HEK293 (cell line): ENCODE data around the gene FILIP1L.

Experiments
- CTCF ChIP-seq: fragments of 450-650 bp; formaldehyde crosslinking; IDR thresholded peaks from 2 replicates; pipeline ENCODE4 v1.5.1; 2016; ENCODE audit warnings: missing biosample characterization, missing genetic modification characterization
- KLF9 ChIP-seq: fragments of 450-650 bp; formaldehyde crosslinking; IDR thresholded peaks from 2 replicates; pipeline ENCODE4 v1.5.1; 2016; ENCODE audit warnings: missing biosample characterization, missing genetic modification characterization, low read depth
- MEIS1 ChIP-seq: sonication (generic); formaldehyde crosslinking; IDR thresholded peaks from 2 replicates; pipeline ENCODE4 v1.8.1; 2022; ENCODE audit warnings: missing genetic modification reagents, mild to moderate bottlenecking, borderline replicate concordance
- PBX3 ChIP-seq: sonication (generic); formaldehyde crosslinking; IDR thresholded peaks from 2 replicates; pipeline ENCODE4 v1.8.1; 2022; ENCODE audit warnings: mild to moderate bottlenecking, moderate library complexity, missing genetic modification reagents
- REST ChIP-seq: fragments of 450-650 bp; formaldehyde crosslinking; IDR thresholded peaks from 2 replicates; pipeline ENCODE4 v1.5.1; 2016; ENCODE audit warnings: missing biosample characterization, missing genetic modification characterization
- ZNF16 ChIP-seq: fragments of 450-650 bp; formaldehyde crosslinking; IDR thresholded peaks from 2 replicates; pipeline ENCODE4 v1.5.1; 2016; ENCODE audit warnings: low read depth, missing biosample characterization, missing genetic modification characterization
- ZNF777 ChIP-seq: fragments of 450-650 bp; formaldehyde crosslinking; IDR thresholded peaks from 2 replicates; pipeline ENCODE4 v1.5.1; 2017; ENCODE audit warnings: missing biosample characterization, missing genetic modification characterization, borderline replicate concordance

- TF ChIP-seq ZNF777 (tag by site-specific recombination), result no peak
- TF ChIP-seq MEIS1 (CRISPR knock-in tag), result no peak
- TF ChIP-seq PBX3 (CRISPR knock-in tag), result no peak
- TF ChIP-seq REST (tag by site-specific recombination), result no peak
- TF ChIP-seq ZNF16 (tag by site-specific recombination), result no peak
- TF ChIP-seq CTCF (tag by site-specific recombination), result no peak
- TF ChIP-seq KLF9, result no peak
Measured at GRCh38 chr3:99803297-99803696, 311.0 kb downstream of the FILIP1L start.
